Fibroblast of skin of back (primary cell): ENCODE data around the gene NPM3. TPM values are rescaled to one million over a fixed set of nuclear protein-coding genes. Genes with fewer than 3 reads are reported as not detected.

Experiments
- DNase-seq: peaks from one replicate; pipeline ENCODE4 v3.0.0-alpha.2; 2013
- polyA plus RNA-seq, 2 experiments: library from polyadenylated mRNA; unstranded; fragments of 120-200 nt; gene quantifications; one replicate each; pipeline ENCODE4 v1.2.1, GENCODE V29; 2013; ENCODE audit not compliant: insufficient read length in 2 of 2

The NPM3 gene
- 63.2 TPM for polyA plus RNA-seq (2013, experiment 1 of 2; ENCODE audit: insufficient read length)
- 42.6 TPM for polyA plus RNA-seq (2013, experiment 2 of 2; ENCODE audit: insufficient read length)

- DNase-seq: peak; percentile 81
Measured at GRCh38 chr10:101782811-101783735, at the start of gene NPM3. NPM3 (minus strand) TSS chr10:101783446; CDS start chr10:101783390, 56 bp downstream.

- DNase-seq: no peak
Measured at GRCh38 chr10:101832325-101832771, 49.1 kb upstream of the NPM3 start.

- no peak for DNase-seq
Measured at GRCh38 chr10:101831169-101831811, 48.0 kb upstream of the NPM3 start.

- DNase-seq: peak; percentile 88
Measured at GRCh38 chr10:101830322-101831168, 47.3 kb upstream of the NPM3 start.

GRCh38 chr10:101829561-101830315 lies 46.5 kb upstream of the NPM3 start:
- DNase-seq: peak; percentile 37

GRCh38 chr10:101828766-101829551 lies 45.7 kb upstream of the NPM3 start:
- no peak for DNase-seq

- no peak for DNase-seq
Measured at GRCh38 chr10:101827919-101828600, 44.8 kb upstream of the NPM3 start.

GRCh38 chr10:101826852-101827434 lies 43.7 kb upstream of the NPM3 start:
- no peak for DNase-seq

- no peak for DNase-seq
Measured at GRCh38 chr10:101824736-101825135, 41.5 kb upstream of the NPM3 start.

GRCh38 chr10:101818872-101819633 lies 35.8 kb upstream of the NPM3 start:
- DNase-seq: no peak

- peak; percentile 100 for DNase-seq
Measured at GRCh38 chr10:101818119-101818871, 35.0 kb upstream of the NPM3 start, which contains the start of gene OGA. OGA (minus strand) TSS chr10:101818444; CDS start chr10:101818022, 422 bp downstream.

GRCh38 chr10:101817337-101818118 lies 34.3 kb upstream of the NPM3 start:
- DNase-seq: peak; percentile 95

- DNase-seq: no peak
Measured at GRCh38 chr10:101816913-101817336, 33.7 kb upstream of the NPM3 start.

GRCh38 chr10:101816376-101816775 lies 33.1 kb upstream of the NPM3 start:
- DNase-seq: no peak

- peak; percentile 36 for DNase-seq
Measured at GRCh38 chr10:101814466-101815071, 31.3 kb upstream of the NPM3 start.

- no peak for DNase-seq
Measured at GRCh38 chr10:101812606-101813005, 29.4 kb upstream of the NPM3 start.

- no peak for DNase-seq
Measured at GRCh38 chr10:101807158-101807557, 23.9 kb upstream of the NPM3 start.
